A549 (cell line): ENCODE data around the gene HEXIM2. TPM values are rescaled to one million over a fixed set of nuclear protein-coding genes. Genes with fewer than 3 reads are reported as not detected.

ENCODE experiments used
- ATAC-seq, 2 experiments: fragments of 200-7000 bp in 1 of 2; fragments of >200 bp in 1 of 2; cut with Nextera tagmentation in 1 of 2; cut with Tn5 transposase in 1 of 2; 3 replicates each; pipeline versions ENCODE4 v1.8.0 to v1.9.1; 2018 to 2020; ENCODE audit warnings: mild to moderate bottlenecking in 1 of 2, moderate library complexity in 1 of 2
- CTCF ChIA-PET: fragments of 300-600 bp; sonication (Branson Sonifier 250); formaldehyde crosslinking; extraction: SDS; loops from one replicate; lab custom pipeline; 2021; ENCODE audit warnings: antibody characterized with exemption, inconsistent platforms; lab: Yijun Ruan, JAX
- POLR2A ChIA-PET: fragments of 350-600 bp; formaldehyde crosslinking; extraction: SDS; loops from one replicate; lab custom pipeline; 2021; ENCODE audit warnings: antibody characterized with exemption, inconsistent platforms; lab: Yijun Ruan, JAX
- DNase-seq, 2 experiments: peaks; one replicate each; pipeline versions ENCODE4 v3.0.0 to v3.0.0-alpha.2; 2011 to 2016; ENCODE audit warnings: low read depth in 1 of 2, low spot score in 1 of 2
- FAIRE-seq: peaks from 2 replicates; lab custom pipeline; 2011; peaks lifted over from hg19 to GRCh38; lab: Jason Lieb, UNC
- H3K27ac ChIP-seq, 2 experiments: fragments of >200 bp; sonication (Bioruptor Twin); formaldehyde crosslinking; 3 replicates each; pipeline ENCODE4 v1.5.1; 2016 to 2017
- H3K4me1 ChIP-seq: fragments of >200 bp; sonication (Bioruptor Twin); formaldehyde crosslinking; 3 replicates; pipeline ENCODE4 v1.6.1; 2016
- H3K4me2 ChIP-seq: fragments of >200 bp; sonication (Bioruptor Twin); formaldehyde crosslinking; 3 replicates; pipeline ENCODE4 v1.6.1; 2016
- H3K4me3 ChIP-seq: fragments of >200 bp; sonication (Bioruptor Twin); formaldehyde crosslinking; 3 replicates; pipeline ENCODE4 v1.5.1; 2016
- H3K9me3 ChIP-seq: fragments of >200 bp; sonication (Bioruptor Twin); formaldehyde crosslinking; 3 replicates; pipeline ENCODE4 v1.6.1; 2016
- CBX8 ChIP-seq: fragments of 200-600 bp; sonication (generic); IDR thresholded peaks from 2 replicates; pipeline ENCODE4 v1.6.1; 2016
- CEBPB ChIP-seq, 2 experiments: fragments of >200 bp in 1 of 2; sonication (Bioruptor Twin) in 1 of 2; formaldehyde crosslinking in 1 of 2; IDR thresholded peaks; 2 replicates each; pipeline ENCODE4 v1.6.1; 2012 to 2016
- CHD4 ChIP-seq: fragments of 200-600 bp; sonication (generic); IDR thresholded peaks from 2 replicates; pipeline ENCODE4 v1.6.1; 2016; ENCODE audit warnings: antibody characterized with exemption, mild to moderate bottlenecking, borderline replicate concordance
- EHF ChIP-seq: fragments of 250-450 bp; sonication (Bioruptor Pico); IDR thresholded peaks from 2 replicates; pipeline ENCODE4 v1.5.0; 2020; ENCODE audit warnings: mild to moderate bottlenecking
- EHMT2 ChIP-seq: fragments of 200-600 bp; sonication (generic); IDR thresholded peaks from 2 replicates; pipeline ENCODE4 v1.6.1; 2016; ENCODE audit warnings: antibody characterized with exemption, low read depth, mild to moderate bottlenecking, moderate library complexity
- FOSB ChIP-seq: fragments of 250-450 bp; sonication (Bioruptor Pico); IDR thresholded peaks from 2 replicates; pipeline ENCODE4 v1.5.0; 2020; ENCODE audit warnings: mild to moderate bottlenecking, moderate library complexity
- GATA3 ChIP-seq: IDR thresholded peaks from 2 replicates; pipeline ENCODE4 v1.6.1; 2012; ENCODE audit warnings: borderline replicate concordance
- HOXA7 ChIP-seq: fragments of 250-450 bp; sonication (Bioruptor Pico); IDR thresholded peaks from 2 replicates; pipeline ENCODE4 v1.5.0; 2020; ENCODE audit warnings: mild to moderate bottlenecking, moderate library complexity
- HOXB13 ChIP-seq: fragments of 250-450 bp; sonication (Bioruptor Pico); IDR thresholded peaks from 2 replicates; pipeline ENCODE4 v1.5.0; 2020; ENCODE audit warnings: low read depth, mild to moderate bottlenecking, moderate library complexity
- JUN ChIP-seq, 2 experiments: fragments of >200 bp; sonication (Bioruptor Twin); formaldehyde crosslinking; IDR thresholded peaks; 2 replicates in 1 of 2; 3 replicates in 1 of 2; pipeline ENCODE4 v1.6.1; 2016 to 2017
- JUNB ChIP-seq: fragments of >200 bp; sonication (Bioruptor Twin); formaldehyde crosslinking; IDR thresholded peaks from 2 replicates; pipeline ENCODE4 v1.6.1; 2016
- KDM5A ChIP-seq: fragments of 200-600 bp; sonication (generic); IDR thresholded peaks from 2 replicates; pipeline ENCODE4 v1.6.1; 2016; ENCODE audit warnings: antibody characterized with exemption, mild to moderate bottlenecking
- MYC ChIP-seq: IDR thresholded peaks from 2 replicates; pipeline ENCODE4 v1.6.1; 2012; ENCODE audit warnings: mild to moderate bottlenecking, inconsistent platforms, low read length, improper control_type of control experiment, borderline replicate concordance
- NFE2L2 ChIP-seq: fragments of 150-350 bp; conservative IDR thresholded peaks from 2 replicates; pipeline ENCODE4 v1.6.1; 2014; ENCODE audit warnings: low read length
- NR3C1 ChIP-seq: fragments of >200 bp; sonication (Bioruptor Twin); formaldehyde crosslinking; IDR thresholded peaks from 3 replicates; pipeline ENCODE4 v1.6.1; 2017
- RAD21 ChIP-seq, 2 experiments: fragments of >200 bp in 1 of 2; sonication (Bioruptor Twin) in 1 of 2; formaldehyde crosslinking in 1 of 2; IDR thresholded peaks in 1 of 2; conservative IDR thresholded peaks in 1 of 2; 2 replicates in 1 of 2; 3 replicates in 1 of 2; pipeline ENCODE4 v1.6.1; 2012 to 2018; ENCODE audit warnings: inconsistent platforms in 1 of 2
- RFX5 ChIP-seq: fragments of 450-650 bp; IDR thresholded peaks from 2 replicates; pipeline ENCODE4 v1.7.1; 2014; ENCODE audit warnings: antibody characterized with exemption, mild to moderate bottlenecking, moderate library complexity
- RNF2 ChIP-seq: fragments of 200-600 bp; sonication (generic); IDR thresholded peaks from 2 replicates; pipeline ENCODE4 v1.6.1; 2016; ENCODE audit warnings: low read depth, mild to moderate bottlenecking, antibody characterized with exemption, moderate library complexity, borderline replicate concordance
- SREBF2 ChIP-seq: fragments of 450-650 bp; IDR thresholded peaks from 2 replicates; pipeline ENCODE4 v1.6.1; 2014; ENCODE audit warnings: mild to moderate bottlenecking, moderate library complexity
- TFCP2L1 ChIP-seq: fragments of 250-450 bp; sonication (Bioruptor Pico); IDR thresholded peaks from 2 replicates; pipeline ENCODE4 v1.5.0; 2021; ENCODE audit warnings: mild to moderate bottlenecking
- ZFP36 ChIP-seq: fragments of 450-650 bp; IDR thresholded peaks from 2 replicates; pipeline ENCODE4 v1.6.1; 2014; ENCODE audit warnings: borderline replicate concordance; ENCODE audit not compliant: partially characterized antibody
- ZNF302 ChIP-seq: fragments of 250-450 bp; sonication (Bioruptor Pico); IDR thresholded peaks from 2 replicates; pipeline ENCODE4 v1.9.0; 2021; ENCODE audit warnings: inconsistent platforms, mild to moderate bottlenecking, moderate library complexity
- WGBS: methylation state at CpG from one replicate; pipeline ENCODE4 v1.1.6; 2017; ENCODE audit errors: missing lambda C conversion rate; 5-methylcytosine and 5-hydroxymethylcytosine counted together
- polyA plus RNA-seq, 4 experiments: library from polyadenylated mRNA; depleted of rRNA in 3 of 4; stranded (reverse); fragments of >200 nt; fragmentation: RNase III in 1 of 4; extraction: RNeasy Plus Mini Kit Qiagen cat#74134 plus additional on column Dnase treatment in 1 of 4; gene quantifications; 2 replicates in 3 of 4; 3 replicates in 1 of 4; pipeline ENCODE4 v1.2.3, GENCODE V29; 2011 to 2017
- TF ChIP-seq, protein P1 (sequence below): fragments of 450-650 bp; IDR thresholded peaks from 2 replicates; pipeline ENCODE4 v1.6.1; 2014; ENCODE audit warnings: antibody characterized with exemption
- TF ChIP-seq, protein P2 (sequence below): fragments of >200 bp; sonication (Bioruptor Twin); formaldehyde crosslinking; IDR thresholded peaks from 3 replicates; pipeline ENCODE4 v1.5.1; 2016

Gene HEXIM2
- polyA plus RNA-seq, 2 of the 4 experiments (the other 2 are of a cell fraction) = 15.5 to 23.1 TPM

DNA sequence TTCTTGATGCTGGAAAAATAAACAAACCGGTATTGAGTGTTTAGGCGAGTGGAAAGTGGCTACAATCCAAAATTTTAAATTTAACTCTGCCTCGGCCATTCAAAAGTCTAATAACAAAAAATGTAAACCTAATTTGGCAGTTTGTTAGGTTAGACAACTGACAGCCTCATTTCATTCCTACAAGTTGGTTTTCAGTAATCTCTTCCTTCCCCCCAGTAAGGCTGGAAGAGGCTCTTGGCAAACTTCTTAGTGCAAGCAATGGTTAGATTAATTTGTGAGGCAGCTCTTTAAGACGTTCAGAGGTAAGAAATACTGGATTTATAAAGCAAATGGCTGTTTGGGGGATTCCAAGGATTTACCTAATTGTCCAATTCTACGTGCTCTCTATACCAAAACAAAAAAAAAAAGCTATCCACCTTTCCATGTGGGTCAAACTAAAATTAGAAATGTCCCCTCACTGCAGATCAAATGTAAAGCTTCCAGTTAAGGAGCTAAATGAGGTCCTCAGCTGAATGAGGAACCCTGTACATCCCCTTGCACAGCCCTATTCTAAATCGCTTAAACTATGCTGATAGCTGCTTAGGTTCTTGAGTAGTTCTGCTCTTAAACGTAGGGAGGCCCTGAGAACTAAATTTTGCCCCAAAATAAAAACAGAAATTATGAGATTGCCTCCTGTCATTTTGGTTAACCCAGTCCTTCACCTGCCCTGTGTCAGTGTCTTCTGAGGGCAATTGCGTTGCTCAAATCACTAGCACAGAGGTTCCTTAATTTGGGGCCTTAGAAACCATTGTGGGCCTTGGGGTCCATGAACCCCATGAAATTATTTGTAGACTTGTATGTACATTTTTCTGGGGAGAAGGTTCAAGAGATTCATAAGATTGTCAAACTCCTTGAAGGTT, 10.5 kb upstream of the HEXIM2 start:
- no peaks in the 10 kb centered on the region for H3K9me3 ChIP-seq
- POLR2A ChIA-PET = interaction anchor here (0.6 to 7.5 kb wide), 12 partner anchors 9 to 251 kb away, joined by 3 to 404 read pairs (median 34); partner anchors contain the start of genes ACBD4, HEXIM2 and MAP3K14
- peak overlapping the region; percentile 74 for H3K4me3 ChIP-seq
- no peak for TF ChIP-seq RFX5
- TF ChIP-seq EHF (CRISPR knock-in tag) = no peak
- TF ChIP-seq JUN (IDR thresholded peaks at IDR 0.05) = peak in 1 of 2 experiments; percentile 3; a peak in 3 of 5 replicates
- TF ChIP-seq ZFP36 = no peak
- no peak for TF ChIP-seq RNF2
- TF ChIP-seq SREBF2 = no peak
- TF ChIP-seq MYC = no peak
- TF ChIP-seq, protein P1, sequence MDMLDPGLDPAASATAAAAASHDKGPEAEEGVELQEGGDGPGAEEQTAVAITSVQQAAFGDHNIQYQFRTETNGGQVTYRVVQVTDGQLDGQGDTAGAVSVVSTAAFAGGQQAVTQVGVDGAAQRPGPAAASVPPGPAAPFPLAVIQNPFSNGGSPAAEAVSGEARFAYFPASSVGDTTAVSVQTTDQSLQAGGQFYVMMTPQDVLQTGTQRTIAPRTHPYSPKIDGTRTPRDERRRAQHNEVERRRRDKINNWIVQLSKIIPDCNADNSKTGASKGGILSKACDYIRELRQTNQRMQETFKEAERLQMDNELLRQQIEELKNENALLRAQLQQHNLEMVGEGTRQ = no peak
- no peak for TF ChIP-seq NR3C1
- TF ChIP-seq, all 56 proteins: peak for 1
- no peak for ATAC-seq
- WGBS = 10% methylated on average over 8 of the region's 8 CpGs
- Histone ChIP-seq H3K27ac (peak overlapping the region; percentile 74 to 92), H3K4me2 (peak overlapping the region; percentile 73), H3K4me1 (peaks cover 31% of the 10 kb centered on the region)
- no peak for DNase-seq
- CTCF ChIA-PET = interaction anchor here (0.6 to 43.5 kb wide), 21 partner anchors 17 to 376 kb away, joined by 3 to 2147 read pairs (median 4); partner anchors contain the start of genes ACBD4, FMNL1, HEXIM2 and PLCD3
- no peak for FAIRE-seq

DNA sequence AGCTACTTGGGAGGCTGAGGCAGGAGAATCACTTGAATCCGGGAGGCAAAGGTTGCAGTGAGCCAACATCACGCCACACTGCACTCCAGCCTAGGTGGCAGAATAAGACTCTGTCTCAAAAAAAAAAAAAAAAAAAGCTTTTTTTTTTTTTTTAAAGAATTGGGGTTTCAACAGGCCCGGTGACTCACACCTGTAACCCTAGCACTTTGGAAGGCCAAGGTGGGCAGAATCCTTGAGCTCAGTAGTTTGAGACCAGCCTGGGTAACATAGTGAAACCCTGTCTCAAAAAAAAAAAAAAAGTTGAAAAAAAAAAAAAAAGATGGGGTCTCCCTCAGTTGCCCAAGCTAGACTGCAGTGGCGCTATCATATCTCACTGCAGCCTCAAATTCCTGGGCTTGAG, 6.6 kb upstream of the HEXIM2 start:
- ATAC-seq = no peak
- FAIRE-seq = no peak
- Histone ChIP-seq H3K4me2 (no peak overlapping the region), H3K9me3 (no peaks in the 10 kb centered on the region), H3K4me3 (no peak overlapping the region), H3K27ac (peak overlapping the region; percentile 21 to 68; a peak in 4 of 6 replicates), H3K4me1 (peaks cover 47% of the 10 kb centered on the region)
- no peak for DNase-seq
- TF ChIP-seq CEBPB (IDR thresholded peaks at IDR 0.05) (no peak), RFX5 (no peak), TFCP2L1 (no peak), JUN (IDR thresholded peaks at IDR 0.05) (no peak), NFE2L2 (no peak), RNF2 (no peak), HOXB13 (CRISPR knock-in tag) (no peak), GATA3 (no peak), CBX8 (no peak), KDM5A (no peak), JUNB (no peak), EHMT2 (no peak), ZNF302 (CRISPR knock-in tag) (no peak), FOSB (no peak), CHD4 (no peak), HOXA7 (CRISPR knock-in tag) (no peak), RAD21 (conservative IDR thresholded peaks at IDR 0.05 in 1 of 2, IDR thresholded peaks at IDR 0.05 in 1 of 2) (no peak)
- TF ChIP-seq, protein P2, sequence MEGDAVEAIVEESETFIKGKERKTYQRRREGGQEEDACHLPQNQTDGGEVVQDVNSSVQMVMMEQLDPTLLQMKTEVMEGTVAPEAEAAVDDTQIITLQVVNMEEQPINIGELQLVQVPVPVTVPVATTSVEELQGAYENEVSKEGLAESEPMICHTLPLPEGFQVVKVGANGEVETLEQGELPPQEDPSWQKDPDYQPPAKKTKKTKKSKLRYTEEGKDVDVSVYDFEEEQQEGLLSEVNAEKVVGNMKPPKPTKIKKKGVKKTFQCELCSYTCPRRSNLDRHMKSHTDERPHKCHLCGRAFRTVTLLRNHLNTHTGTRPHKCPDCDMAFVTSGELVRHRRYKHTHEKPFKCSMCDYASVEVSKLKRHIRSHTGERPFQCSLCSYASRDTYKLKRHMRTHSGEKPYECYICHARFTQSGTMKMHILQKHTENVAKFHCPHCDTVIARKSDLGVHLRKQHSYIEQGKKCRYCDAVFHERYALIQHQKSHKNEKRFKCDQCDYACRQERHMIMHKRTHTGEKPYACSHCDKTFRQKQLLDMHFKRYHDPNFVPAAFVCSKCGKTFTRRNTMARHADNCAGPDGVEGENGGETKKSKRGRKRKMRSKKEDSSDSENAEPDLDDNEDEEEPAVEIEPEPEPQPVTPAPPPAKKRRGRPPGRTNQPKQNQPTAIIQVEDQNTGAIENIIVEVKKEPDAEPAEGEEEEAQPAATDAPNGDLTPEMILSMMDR = no peak
- 86% methylated on average over 4 of the region's 4 CpGs for WGBS
- ChIA-PET POLR2A (interaction anchor here (0.6 to 1.8 kb wide), 5 partner anchors 13 to 74 kb away, joined by 5 to 18 read pairs (median 8); no protein-coding TSS in a partner anchor), CTCF (interaction anchor here (0.7 to 43.5 kb wide), 7 partner anchors 13 to 697 kb away, joined by 3 to 2147 read pairs (median 9); partner anchors contain the start of genes ACBD4, FMNL1, HEXIM2 and PLCD3)
